ENCODE results near the gene DSP. TPM values are rescaled to one million over a fixed set of nuclear protein-coding genes. Genes with fewer than 3 reads are reported as not detected.

DSP gene
- polyA plus RNA-seq, 1 donor (not counting 4 experiments of a cell fraction or from before 2014, with no cell fraction given): 255 TPM

GRCh38 chr6:7559196-7559595 lies 17.7 kb downstream of the DSP start:
- H3K27ac ChIP-seq (ENCODE audit: control insufficient read depth, insufficient read depth, low read length): peak overlapping the region; percentile 28
- peaks cover 12% of the 10 kb centered on the region for H3K4me1 ChIP-seq (ENCODE audit: control insufficient read depth, extremely low read depth, insufficient read depth, low read length)
- H3K79me2 ChIP-seq (ENCODE audit: control insufficient read depth, insufficient read depth, low read length): peaks cover 86% of the 10 kb centered on the region
- peaks cover 53 to 64% of the 10 kb centered on the region in 2 experiments for H3K36me3 ChIP-seq (ENCODE audit: control insufficient read depth in 2 of 2, extremely low read depth in 1 of 2, insufficient read depth in 2 of 2, low read length in 2 of 2)
- H3K4me2 ChIP-seq (ENCODE audit: control insufficient read depth, extremely low read depth, insufficient read depth, low read depth, low read length): no peak overlapping the region
- H3K9me1 ChIP-seq (ENCODE audit: control insufficient read depth, extremely low read depth, insufficient read depth, low read length): peaks cover 2% of the 10 kb centered on the region
- H2AFZ ChIP-seq (ENCODE audit: control insufficient read depth, low read length): no peak overlapping the region
- FAIRE-seq (no peak), DNase-seq (ENCODE audit: low read depth, low spot score) (no peak)
- H3K27me3 ChIP-seq (ENCODE audit: control insufficient read depth, extremely low read depth, insufficient read depth, low read length): no peaks in the 10 kb centered on the region
- peaks cover 12% of the 10 kb centered on the region for H4K20me1 ChIP-seq (ENCODE audit: control insufficient read depth, extremely low read depth, insufficient read depth, low read length)
- dilution Hi-C loops (cut with MboI; ENCODE audit: extremely low pct_ligation_motif_present, low sequenced_read_pairs): no loop called here
- no peak overlapping the region for H3K9ac ChIP-seq (ENCODE audit: control insufficient read depth, extremely low read depth, insufficient read depth, low read length)
- TF ChIP-seq CTCF (optimal IDR thresholded peaks at IDR 0.05 in 1 of 3, IDR thresholded peaks at IDR 0.05 in 1 of 3, conservative IDR thresholded peaks at IDR 0.05 in 1 of 3; ENCODE audit: extremely low read depth in 1 of 3, insufficient read depth in 2 of 3, low read length in 3 of 3) (no peak), EZH2 (IDR thresholded peaks at IDR 0.05; ENCODE audit: low read length) (no peak)
- H3K9me3 ChIP-seq (ENCODE audit: control insufficient read depth, low read depth, low read length): no peaks in the 10 kb centered on the region
- H3K4me3 ChIP-seq (ENCODE audit: control insufficient read depth in 2 of 3, extremely low read depth in 1 of 3, insufficient read depth in 2 of 3, low read depth in 1 of 3, low read length in 3 of 3): no peak overlapping the region

- no peak overlapping the region for H3K9ac ChIP-seq (ENCODE audit: control insufficient read depth, extremely low read depth, insufficient read depth, low read length)
- no peak for DNase-seq (ENCODE audit: low read depth, low spot score)
- no peak for FAIRE-seq
- H3K27ac ChIP-seq (ENCODE audit: control insufficient read depth, insufficient read depth, low read length): no peak overlapping the region
- peaks cover 53 to 64% of the 10 kb centered on the region in 2 experiments for H3K36me3 ChIP-seq (ENCODE audit: control insufficient read depth in 2 of 2, extremely low read depth in 1 of 2, insufficient read depth in 2 of 2, low read length in 2 of 2)
- H3K9me1 ChIP-seq (ENCODE audit: control insufficient read depth, extremely low read depth, insufficient read depth, low read length): peaks cover 2% of the 10 kb centered on the region
- H3K79me2 ChIP-seq (ENCODE audit: control insufficient read depth, insufficient read depth, low read length): peaks cover 81% of the 10 kb centered on the region
- H3K4me1 ChIP-seq (ENCODE audit: control insufficient read depth, extremely low read depth, insufficient read depth, low read length): peaks cover 6% of the 10 kb centered on the region
- TF ChIP-seq EZH2 (IDR thresholded peaks at IDR 0.05; ENCODE audit: low read length) (no peak), CTCF (optimal IDR thresholded peaks at IDR 0.05 in 1 of 3, IDR thresholded peaks at IDR 0.05 in 1 of 3, conservative IDR thresholded peaks at IDR 0.05 in 1 of 3; ENCODE audit: extremely low read depth in 1 of 3, insufficient read depth in 2 of 3, low read length in 3 of 3) (no peak)
- no peak overlapping the region for H3K4me3 ChIP-seq (ENCODE audit: control insufficient read depth in 2 of 3, extremely low read depth in 1 of 3, insufficient read depth in 2 of 3, low read depth in 1 of 3, low read length in 3 of 3)
- peaks cover 9% of the 10 kb centered on the region for H4K20me1 ChIP-seq (ENCODE audit: control insufficient read depth, extremely low read depth, insufficient read depth, low read length)
- no peak overlapping the region for H2AFZ ChIP-seq (ENCODE audit: control insufficient read depth, low read length)
- no peak overlapping the region for H3K4me2 ChIP-seq (ENCODE audit: control insufficient read depth, extremely low read depth, insufficient read depth, low read depth, low read length)
- dilution Hi-C loops (cut with MboI; ENCODE audit: extremely low pct_ligation_motif_present, low sequenced_read_pairs): no loop called here
- no peaks in the 10 kb centered on the region for H3K9me3 ChIP-seq (ENCODE audit: control insufficient read depth, low read depth, low read length)
- no peaks in the 10 kb centered on the region for H3K27me3 ChIP-seq (ENCODE audit: control insufficient read depth, extremely low read depth, insufficient read depth, low read length)
These were observed 18.3 kb downstream of the DSP start for GRCh38 chr6:7559651-7560385.

Measured in keratinocyte (primary cell).